Glomerular endothelial cell (primary cell): ENCODE measurements around the gene SACS. TPM values are rescaled to one million over a fixed set of nuclear protein-coding genes. Genes with fewer than 3 reads are reported as not detected.
"Not testable (repeated sequence)": the region's sequence is repeated elsewhere in the genome, so short reads cannot be mapped to it uniquely, and the experiment has no call there.

ENCODE experiments used
- DNase-seq: peaks from one replicate; pipeline ENCODE4 v3.0.0-alpha.2; 2011; ENCODE audit warnings: low read depth, low spot score; ENCODE audit errors: extremely low read depth
- total RNA-seq: library from RNA; depleted of rRNA; stranded (reverse); fragments of >200 nt; gene quantifications from 2 replicates; pipeline ENCODE4 v1.2.3, GENCODE V29; 2015

SACS gene
- total RNA-seq, 1 donor from 2014 or later: 99.6 TPM

GRCh38 chr13:23456437-23457210 lies 23.1 kb upstream of the SACS start:
- no peak for DNase-seq

- no peak for DNase-seq
These were observed 22.1 kb upstream of the SACS start for GRCh38 chr13:23455401-23456185.

- no peak for DNase-seq
These were observed 19.6 kb upstream of the SACS start for GRCh38 chr13:23453132-23453531.

- DNase-seq: no peak
These were observed 17.0 kb upstream of the SACS start for GRCh38 chr13:23450340-23451046.

GRCh38 chr13:23449398-23450162 lies 16.1 kb upstream of the SACS start:
- DNase-seq: no peak

GRCh38 chr13:23447927-23448326 lies 14.4 kb upstream of the SACS start:
- no peak for DNase-seq

- no peak for DNase-seq
These were observed 12.3 kb upstream of the SACS start for GRCh38 chr13:23445794-23446193.

- no peak for DNase-seq
These were observed 10.4 kb upstream of the SACS start for GRCh38 chr13:23443878-23444277.

GRCh38 chr13:23443110-23443509 lies 9.6 kb upstream of the SACS start:
- no peak for DNase-seq

- no peak for DNase-seq
These were observed 7.5 kb upstream of the SACS start for GRCh38 chr13:23440821-23441618.

GRCh38 chr13:23440324-23440723 lies 6.8 kb upstream of the SACS start:
- not testable (repeated sequence) for DNase-seq

GRCh38 chr13:23437916-23438315 lies 4.4 kb upstream of the SACS start:
- DNase-seq: no peak

GRCh38 chr13:23436680-23437079 lies 3.2 kb upstream of the SACS start:
- no peak for DNase-seq

- no peak for DNase-seq
These were observed 989 bp upstream of the SACS start for GRCh38 chr13:23434491-23434890.

GRCh38 chr13:23432626-23433025 lies 876 bp downstream of the SACS start:
- no peak for DNase-seq

- DNase-seq: no peak
These were observed 2.8 kb downstream of the SACS start for GRCh38 chr13:23430664-23431063.

- no peak for DNase-seq
These were observed 5.5 kb downstream of the SACS start for GRCh38 chr13:23427881-23428528.

GRCh38 chr13:23427342-23427843 lies 6.1 kb downstream of the SACS start:
- peak; percentile 74 for DNase-seq

- DNase-seq: no peak
These were observed 11.9 kb downstream of the SACS start for GRCh38 chr13:23421596-23421995.
